GM23248 (cell line): ENCODE results near the gene FAM83D.

Source experiments
- EZH2 ChIP-seq: fragments of 200-600 bp; sonication (generic); IDR thresholded peaks from 2 replicates; pipeline ENCODE4 v1.6.1; 2018; ENCODE audit warnings: antibody characterized with exemption, mild to moderate bottlenecking; ENCODE audit not compliant: insufficient read depth, poor library complexity, severe bottlenecking
- EZH2phosphoT487 ChIP-seq: fragments of 200-600 bp; sonication (generic); IDR thresholded peaks from 2 replicates; pipeline ENCODE4 v1.6.1; 2018; ENCODE audit warnings: antibody characterized with exemption, moderate library complexity, mild to moderate bottlenecking, low read depth; ENCODE audit not compliant: insufficient read depth

DNA sequence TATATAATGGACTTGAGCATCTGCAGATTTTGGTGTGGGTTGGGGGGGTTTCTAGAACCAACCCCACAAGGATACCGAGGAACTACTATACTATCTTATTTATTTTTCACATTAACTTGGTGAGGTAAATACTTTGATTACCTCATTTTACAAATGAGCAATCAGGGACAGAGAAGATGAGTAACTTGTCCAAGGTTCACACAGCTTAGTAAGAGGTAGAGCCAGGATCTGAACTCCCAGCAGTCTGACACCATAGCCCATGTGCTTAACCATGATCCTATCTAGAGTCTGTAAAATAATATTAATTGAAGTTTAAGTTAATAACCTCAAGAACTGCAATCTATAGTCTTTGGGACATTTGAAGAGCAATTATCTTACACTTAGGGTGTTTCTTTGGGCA is 64.5 kb downstream of the FAM83D start:
- TF ChIP-seq EZH2phosphoT487: no peak
- TF ChIP-seq EZH2: no peak
